ENCODE data around the gene NOTCH1.

NOTCH1 gene

GRCh38 chr9:136587944-136588662 is 42.3 kb upstream of the NOTCH1 start:
- Histone ChIP-seq H3K79me2 (ENCODE audit: control insufficient read depth, insufficient read depth, low read length, poor library complexity) (peaks cover 3% of the 10 kb centered on the region), H4K8ac (ENCODE audit: low read depth, low read length) (peak overlapping the region; percentile 67), H3K4me1 (ENCODE audit: control insufficient read depth in 1 of 2, insufficient read depth in 2 of 2, low read length in 2 of 2) (peaks cover 12% of the 10 kb centered on the region in 2 experiments), H3K18ac (ENCODE audit: low read length) (peak overlapping the region; percentile 63), H3K27me3 (ENCODE audit: insufficient read depth, low read length) (no peaks in the 10 kb centered on the region), H3K4me2 (ENCODE audit: low read length) (peak overlapping the region; percentile 55), H2AK5ac (ENCODE audit: low read length) (peak overlapping the region; percentile 74), H3K23ac (ENCODE audit: low read length) (no peak overlapping the region), H3K79me1 (ENCODE audit: low read length) (peaks cover 11% of the 10 kb centered on the region), H2AFZ (ENCODE audit: insufficient read depth, low read length, poor library complexity) (peak overlapping the region; percentile 67), H2BK5ac (ENCODE audit: low read depth, low read length, poor library complexity) (peak overlapping the region; percentile 32), H3K27ac (ENCODE audit: low read depth, low read length) (no peak overlapping the region), H3K9me3 (ENCODE audit: insufficient read depth, low read depth, low read length) (peaks cover 7% of the 10 kb centered on the region), H3K14ac (ENCODE audit: low read length) (peak overlapping the region; percentile 56), H3K9ac (ENCODE audit: low read length) (no peak overlapping the region), H3K4ac (ENCODE audit: low read depth, low read length) (no peak overlapping the region), H2BK120ac (ENCODE audit: insufficient read depth, low read length, poor library complexity) (peak overlapping the region; percentile 27), H3K4me3 (ENCODE audit: low read depth, low read length) (no peak overlapping the region), H4K91ac (ENCODE audit: low read depth, low read length) (peak overlapping the region; percentile 74), H2BK12ac (ENCODE audit: low read length) (peak overlapping the region; percentile 44), H4K12ac (ENCODE audit: low read depth, low read length) (peak overlapping the region; percentile 55), H3K36me3 (ENCODE audit: control insufficient read depth in 1 of 2, insufficient read depth in 2 of 2, low read length in 2 of 2) (no peaks in the 10 kb centered on the region)
- no CpG with 5 or more reads among the region's 22 CpGs for WGBS (ENCODE audit: extremely low coverage, insufficient coverage, insufficient read length)
- DNase-seq = no peak

- Histone ChIP-seq H4K91ac (ENCODE audit: low read depth, low read length) (peak overlapping the region; percentile 71), H3K18ac (ENCODE audit: low read length) (peak overlapping the region; percentile 43), H2AK5ac (ENCODE audit: low read length) (peak overlapping the region; percentile 70), H3K9me3 (ENCODE audit: insufficient read depth, low read depth, low read length) (peaks cover 7% of the 10 kb centered on the region), H3K36me3 (ENCODE audit: control insufficient read depth in 1 of 2, insufficient read depth in 2 of 2, low read length in 2 of 2) (no peaks in the 10 kb centered on the region), H2BK5ac (ENCODE audit: low read depth, low read length, poor library complexity) (no peak overlapping the region), H3K27ac (ENCODE audit: low read depth, low read length) (no peak overlapping the region), H3K9ac (ENCODE audit: low read length) (no peak overlapping the region), H4K12ac (ENCODE audit: low read depth, low read length) (peak overlapping the region; percentile 35), H3K14ac (ENCODE audit: low read length) (peak overlapping the region; percentile 63), H3K79me2 (ENCODE audit: control insufficient read depth, insufficient read depth, low read length, poor library complexity) (peaks cover 3% of the 10 kb centered on the region), H3K4me3 (ENCODE audit: low read depth, low read length) (no peak overlapping the region), H3K27me3 (ENCODE audit: insufficient read depth, low read length) (no peaks in the 10 kb centered on the region), H3K79me1 (ENCODE audit: low read length) (peaks cover 11% of the 10 kb centered on the region), H3K23ac (ENCODE audit: low read length) (no peak overlapping the region), H4K8ac (ENCODE audit: low read depth, low read length) (peak overlapping the region; percentile 55), H2AFZ (ENCODE audit: insufficient read depth, low read length, poor library complexity) (no peak overlapping the region), H3K4me1 (ENCODE audit: control insufficient read depth in 1 of 2, insufficient read depth in 2 of 2, low read length in 2 of 2) (peaks cover 12% of the 10 kb centered on the region in 2 experiments), H3K4me2 (ENCODE audit: low read length) (peak overlapping the region; percentile 28), H2BK12ac (ENCODE audit: low read length) (peak overlapping the region; percentile 25), H3K4ac (ENCODE audit: low read depth, low read length) (peak overlapping the region; percentile 28), H2BK120ac (ENCODE audit: insufficient read depth, low read length, poor library complexity) (no peak overlapping the region)
- WGBS (ENCODE audit: extremely low coverage, insufficient coverage, insufficient read length) = no CpG with 5 or more reads among the region's 33 CpGs
- no peak for DNase-seq
Measured at GRCh38 chr9:136587145-136587943, 41.5 kb upstream of the NOTCH1 start.

GRCh38 chr9:136586391-136586953 is 40.6 kb upstream of the NOTCH1 start:
- Histone ChIP-seq H3K9me3 (ENCODE audit: insufficient read depth, low read depth, low read length) (peaks cover 7% of the 10 kb centered on the region), H3K23ac (ENCODE audit: low read length) (no peak overlapping the region), H3K4me1 (ENCODE audit: control insufficient read depth in 1 of 2, insufficient read depth in 2 of 2, low read length in 2 of 2) (peaks cover 12% of the 10 kb centered on the region in 2 experiments), H2BK120ac (ENCODE audit: insufficient read depth, low read length, poor library complexity) (no peak overlapping the region), H2BK12ac (ENCODE audit: low read length) (no peak overlapping the region), H3K27me3 (ENCODE audit: insufficient read depth, low read length) (no peaks in the 10 kb centered on the region), H3K4me2 (ENCODE audit: low read length) (no peak overlapping the region), H2AK5ac (ENCODE audit: low read length) (no peak overlapping the region), H3K36me3 (ENCODE audit: control insufficient read depth in 1 of 2, insufficient read depth in 2 of 2, low read length in 2 of 2) (no peaks in the 10 kb centered on the region), H3K4ac (ENCODE audit: low read depth, low read length) (no peak overlapping the region), H3K27ac (ENCODE audit: low read depth, low read length) (no peak overlapping the region), H2AFZ (ENCODE audit: insufficient read depth, low read length, poor library complexity) (no peak overlapping the region), H3K9ac (ENCODE audit: low read length) (no peak overlapping the region), H3K79me1 (ENCODE audit: low read length) (peaks cover 11% of the 10 kb centered on the region), H4K12ac (ENCODE audit: low read depth, low read length) (no peak overlapping the region), H3K4me3 (ENCODE audit: low read depth, low read length) (peak overlapping the region; percentile 18), H4K91ac (ENCODE audit: low read depth, low read length) (no peak overlapping the region), H4K8ac (ENCODE audit: low read depth, low read length) (no peak overlapping the region), H3K14ac (ENCODE audit: low read length) (no peak overlapping the region), H2BK5ac (ENCODE audit: low read depth, low read length, poor library complexity) (no peak overlapping the region), H3K18ac (ENCODE audit: low read length) (no peak overlapping the region), H3K79me2 (ENCODE audit: control insufficient read depth, insufficient read depth, low read length, poor library complexity) (peaks cover 3% of the 10 kb centered on the region)
- WGBS (ENCODE audit: extremely low coverage, insufficient coverage, insufficient read length) = no CpG with 5 or more reads among the region's 21 CpGs
- DNase-seq = no peak

- no peak overlapping the region for H2AK5ac ChIP-seq (ENCODE audit: low read length)
- H3K79me2 ChIP-seq (ENCODE audit: control insufficient read depth, insufficient read depth, low read length, poor library complexity) = peaks cover 3% of the 10 kb centered on the region
- no peak for DNase-seq
- H3K27me3 ChIP-seq (ENCODE audit: insufficient read depth, low read length) = no peaks in the 10 kb centered on the region
- H2BK120ac ChIP-seq (ENCODE audit: insufficient read depth, low read length, poor library complexity) = no peak overlapping the region
- no peak overlapping the region for H3K23ac ChIP-seq (ENCODE audit: low read length)
- no peak overlapping the region for H2AFZ ChIP-seq (ENCODE audit: insufficient read depth, low read length, poor library complexity)
- peaks cover 12% of the 10 kb centered on the region in 2 experiments for H3K4me1 ChIP-seq (ENCODE audit: control insufficient read depth in 1 of 2, insufficient read depth in 2 of 2, low read length in 2 of 2)
- no peak overlapping the region for H3K9ac ChIP-seq (ENCODE audit: low read length)
- H3K18ac ChIP-seq (ENCODE audit: low read length) = no peak overlapping the region
- H4K91ac ChIP-seq (ENCODE audit: low read depth, low read length) = no peak overlapping the region
- no peak overlapping the region for H3K4ac ChIP-seq (ENCODE audit: low read depth, low read length)
- H3K79me1 ChIP-seq (ENCODE audit: low read length) = peaks cover 11% of the 10 kb centered on the region
- no peak overlapping the region for H3K14ac ChIP-seq (ENCODE audit: low read length)
- H2BK5ac ChIP-seq (ENCODE audit: low read depth, low read length, poor library complexity) = no peak overlapping the region
- WGBS (ENCODE audit: extremely low coverage, insufficient coverage, insufficient read length) = no CpG with 5 or more reads among the region's 16 CpGs
- no peak overlapping the region for H2BK12ac ChIP-seq (ENCODE audit: low read length)
- H3K4me2 ChIP-seq (ENCODE audit: low read length) = no peak overlapping the region
- H3K9me3 ChIP-seq (ENCODE audit: insufficient read depth, low read depth, low read length) = peaks cover 7% of the 10 kb centered on the region
- H3K4me3 ChIP-seq (ENCODE audit: low read depth, low read length) = no peak overlapping the region
- H3K27ac ChIP-seq (ENCODE audit: low read depth, low read length) = no peak overlapping the region
- H4K12ac ChIP-seq (ENCODE audit: low read depth, low read length) = no peak overlapping the region
- H3K36me3 ChIP-seq (ENCODE audit: control insufficient read depth in 1 of 2, insufficient read depth in 2 of 2, low read length in 2 of 2) = no peaks in the 10 kb centered on the region
- no peak overlapping the region for H4K8ac ChIP-seq (ENCODE audit: low read depth, low read length)
Measured at GRCh38 chr9:136585531-136586120, 39.8 kb upstream of the NOTCH1 start.
